22Rv1 (cell line): ENCODE data around the gene ETAA1.

Experiments used
- CTCF ChIP-seq: fragments of 450-650 bp; IDR thresholded peaks from 2 replicates; pipeline ENCODE4 v1.5.1; 2017; ENCODE audit warnings: mild to moderate bottlenecking
- ZFX ChIP-seq: fragments of 450-650 bp; IDR thresholded peaks from 2 replicates; pipeline ENCODE4 v1.6.1; 2017; ENCODE audit warnings: antibody characterized with exemption, borderline replicate concordance

- TF ChIP-seq CTCF = no peak
- TF ChIP-seq ZFX = no peak
These were observed 58.3 kb downstream of the ETAA1 start for GRCh38 chr2:67455219-67456142.
